ENCODE measurements around the gene MED15.

DNA sequence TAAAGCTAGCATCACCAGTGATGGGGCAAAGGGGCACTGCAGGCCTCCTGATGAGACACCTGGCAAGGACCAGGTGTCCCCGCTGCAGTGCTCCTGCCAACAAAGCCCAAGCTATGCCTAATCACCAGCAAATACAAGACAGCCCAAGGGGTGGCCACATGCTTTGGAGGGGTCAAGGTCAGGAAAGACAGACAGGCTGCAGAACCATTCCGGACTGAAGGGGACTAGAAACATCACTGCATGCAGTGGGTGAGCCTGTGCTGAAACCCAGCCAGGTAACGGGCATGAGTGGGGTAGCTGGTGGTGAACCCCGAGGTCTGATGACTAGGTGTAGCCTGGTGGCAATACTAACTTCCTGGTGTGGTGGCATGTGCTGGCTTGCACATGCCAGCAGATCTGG lies 111.1 kb downstream of the MED15 start:
- no peak for TF ChIP-seq CTCF (conservative IDR thresholded peaks at IDR 0.05; ENCODE audit: low read depth in 2 of 2)
- TF ChIP-seq REST (IDR thresholded peaks at IDR 0.05; ENCODE audit: unreplicated experiment) = no peak
- TF ChIP-seq EZH2 (IDR thresholded peaks at IDR 0.05; ENCODE audit: low read depth, unreplicated experiment) = no peak
- no peak for TF ChIP-seq JUNB (IDR thresholded peaks at IDR 0.05; ENCODE audit: unreplicated experiment)
- TF ChIP-seq POLR2AphosphoS5 (IDR thresholded peaks at IDR 0.05; ENCODE audit: low read depth) = no peak
